ENCODE results near the gene LY6G5B. TPM values are rescaled to one million over a fixed set of nuclear protein-coding genes. Genes with fewer than 3 reads are reported as not detected.

The LY6G5B gene
- total RNA-seq, 6 donors from 2014 or later, result 6.7 to 22.0 (median 12.3) TPM

DNA sequence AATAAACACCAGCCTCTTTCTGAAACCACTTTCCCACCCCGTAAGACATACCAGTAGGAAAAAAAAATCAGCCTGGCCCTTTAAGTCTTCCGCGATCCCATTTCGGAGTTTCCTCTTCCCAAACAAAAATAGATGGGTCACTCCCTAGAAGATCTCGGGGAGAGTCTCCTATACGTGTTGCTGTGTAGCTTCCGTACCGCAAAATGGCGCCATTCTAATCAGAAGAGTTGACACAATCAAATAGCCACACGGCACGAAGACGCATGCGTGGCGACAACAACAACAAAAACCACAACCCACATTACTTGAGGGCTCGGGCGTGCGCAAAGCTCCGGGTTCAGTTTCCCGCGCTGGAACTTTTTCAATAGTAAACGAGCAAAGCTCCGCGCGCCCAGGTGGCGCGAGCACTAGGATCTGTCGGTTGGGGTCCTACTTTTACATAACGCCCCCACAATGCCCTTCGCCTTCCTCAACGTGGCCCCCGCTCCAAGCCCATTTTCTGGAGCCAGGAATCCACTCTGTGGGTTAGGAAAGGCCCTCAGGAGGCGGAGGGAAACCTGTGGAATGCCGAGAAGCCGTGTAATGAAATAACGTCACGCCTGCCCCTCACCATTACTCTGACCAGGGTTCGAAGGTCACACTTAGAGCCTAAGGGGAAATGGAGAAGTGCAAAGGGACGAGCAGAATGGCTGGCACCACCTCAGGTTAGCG lies 4.8 kb upstream of the LY6G5B start, which contains the start of gene GPANK1:
Gene GPANK1 (minus strand): TSS at position 208 of the 711 bp plus-strand sequence. CDS start 519 bp downstream, outside the sequence.
- TF ChIP-seq POLR2A (IDR thresholded peaks at IDR 0.05) (peak in 3 of 4 donors; percentile 49 to 66 (median 58)), EP300 (IDR thresholded peaks at IDR 0.05) (peak in 1 of 4 donors; percentile 50), POLR2AphosphoS5 (IDR thresholded peaks at IDR 0.05) (peak; percentile 75 to 85)
- TF ChIP-seq, protein P1, sequence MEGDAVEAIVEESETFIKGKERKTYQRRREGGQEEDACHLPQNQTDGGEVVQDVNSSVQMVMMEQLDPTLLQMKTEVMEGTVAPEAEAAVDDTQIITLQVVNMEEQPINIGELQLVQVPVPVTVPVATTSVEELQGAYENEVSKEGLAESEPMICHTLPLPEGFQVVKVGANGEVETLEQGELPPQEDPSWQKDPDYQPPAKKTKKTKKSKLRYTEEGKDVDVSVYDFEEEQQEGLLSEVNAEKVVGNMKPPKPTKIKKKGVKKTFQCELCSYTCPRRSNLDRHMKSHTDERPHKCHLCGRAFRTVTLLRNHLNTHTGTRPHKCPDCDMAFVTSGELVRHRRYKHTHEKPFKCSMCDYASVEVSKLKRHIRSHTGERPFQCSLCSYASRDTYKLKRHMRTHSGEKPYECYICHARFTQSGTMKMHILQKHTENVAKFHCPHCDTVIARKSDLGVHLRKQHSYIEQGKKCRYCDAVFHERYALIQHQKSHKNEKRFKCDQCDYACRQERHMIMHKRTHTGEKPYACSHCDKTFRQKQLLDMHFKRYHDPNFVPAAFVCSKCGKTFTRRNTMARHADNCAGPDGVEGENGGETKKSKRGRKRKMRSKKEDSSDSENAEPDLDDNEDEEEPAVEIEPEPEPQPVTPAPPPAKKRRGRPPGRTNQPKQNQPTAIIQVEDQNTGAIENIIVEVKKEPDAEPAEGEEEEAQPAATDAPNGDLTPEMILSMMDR (IDR thresholded peaks at IDR 0.05), result no peak
- Histone ChIP-seq H3K9me3 (no peaks in the 10 kb centered on the region), H3K4me1 (peaks cover 31 to 66% (median 45%) of the 10 kb centered on the region in 4 donors), H3K27me3 (no peaks in the 10 kb centered on the region), H3K36me3 (peaks cover 20 to 50% (median 36%) of the 10 kb centered on the region in 4 donors), H3K27ac (peak within 1 kb of the TSS; percentile 95 to 98 (median 97)), H3K4me3 (peak within 1 kb of the TSS; percentile 71 to 96 (median 84))
- peak; percentile 88 to 93 for DNase-seq
- 0 to 1% methylated on average over 31 to 39 of the region's 39 CpGs for WGBS, 2 donors
- peak; percentile 86 for ATAC-seq (ENCODE audit: low FRiP score in 2 of 2)

- H3K4me1 ChIP-seq, result peaks cover 30 to 67% (median 45%) of the 10 kb centered on the region in 4 donors
- TF ChIP-seq EP300 (IDR thresholded peaks at IDR 0.05) (no peak), POLR2AphosphoS5 (IDR thresholded peaks at IDR 0.05) (peak; percentile 75 to 83), POLR2A (IDR thresholded peaks at IDR 0.05) (peak in 3 of 4 donors; percentile 72 to 91 (median 86))
- TF ChIP-seq, protein P1 (IDR thresholded peaks at IDR 0.05), result no peak
Observed at GRCh38 chr6:31665501-31666336, 4.1 kb upstream of the LY6G5B start, which contains the start of gene CSNK2B. Gene CSNK2B (plus strand): TSS chr6:31666080. CDS start chr6:31666832, 752 bp downstream.

GRCh38 chr6:31666337-31666965 lies 3.3 kb upstream of the LY6G5B start:
- H3K36me3 ChIP-seq, result peaks cover 29 to 64% (median 51%) of the 10 kb centered on the region in 4 donors
- H3K9me3 ChIP-seq, result no peaks in the 10 kb centered on the region
- H3K27me3 ChIP-seq, result no peaks in the 10 kb centered on the region
- ATAC-seq (ENCODE audit: low FRiP score in 2 of 2), result no peak
- DNase-seq, result no peak
- peak overlapping the region; percentile 22 to 96 (median 84) for H3K4me3 ChIP-seq
- peak overlapping the region; percentile 95 to 98 (median 97) for H3K27ac ChIP-seq
- 2 to 5% methylated on average over 15 of the region's 15 CpGs for WGBS, 2 donors
- H3K4me1 ChIP-seq, result peaks cover 25 to 60% (median 38%) of the 10 kb centered on the region in 4 donors
- no peak for TF ChIP-seq EP300 (IDR thresholded peaks at IDR 0.05)
- TF ChIP-seq, protein P1 (IDR thresholded peaks at IDR 0.05), result no peak
- no peak for TF ChIP-seq POLR2AphosphoS5 (IDR thresholded peaks at IDR 0.05)
- no peak for TF ChIP-seq POLR2A (IDR thresholded peaks at IDR 0.05)

More at GRCh38 chr6:31665501-31666336, 4.1 kb upstream of the LY6G5B start, which contains the start of gene CSNK2B:
- Histone ChIP-seq H3K36me3 (peaks cover 26 to 58% (median 44%) of the 10 kb centered on the region in 4 donors), H3K9me3 (no peaks in the 10 kb centered on the region), H3K27me3 (no peaks in the 10 kb centered on the region), H3K27ac (peak within 1 kb of the TSS; percentile 95 to 98 (median 97)), H3K4me3 (peak within 1 kb of the TSS; percentile 71 to 96 (median 84))
- WGBS, 2 donors, result 0% methylated on average over 10 to 52 of the region's 63 CpGs
- ATAC-seq (ENCODE audit: low FRiP score in 2 of 2) (peak; percentile 96 to 97), DNase-seq (peak; percentile 98 to 100)

DNA sequence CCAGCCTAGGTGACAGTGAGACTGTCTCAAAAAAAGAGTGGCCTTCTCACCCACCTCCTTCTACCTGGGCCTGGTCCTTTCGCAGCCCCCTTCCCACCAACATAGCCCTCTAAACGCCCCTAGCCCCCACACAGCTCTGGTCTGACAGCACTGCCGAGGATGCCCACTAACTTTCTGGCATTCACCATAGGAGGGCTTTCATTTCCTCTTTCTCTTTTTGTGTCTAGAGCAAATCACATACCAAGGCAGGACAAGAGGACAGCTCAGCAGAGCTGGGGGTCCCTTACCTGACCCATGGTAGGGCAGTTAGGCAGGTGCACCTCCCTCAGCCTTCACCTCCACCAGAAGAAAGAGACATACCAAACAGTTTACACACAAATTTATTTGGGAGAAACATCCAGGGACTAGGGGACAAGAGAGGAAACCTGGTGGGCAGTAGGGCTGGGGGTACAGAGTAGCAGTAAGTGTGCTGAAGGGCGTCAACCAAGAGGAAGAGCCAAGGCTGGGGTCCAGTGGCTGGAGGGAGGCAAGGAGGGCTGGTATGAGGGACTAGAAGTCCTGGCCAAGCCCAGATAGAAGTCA lies 6.6 kb downstream of the LY6G5B start:
- TF ChIP-seq POLR2AphosphoS5 (IDR thresholded peaks at IDR 0.05), result no peak
- no peak for TF ChIP-seq POLR2A (IDR thresholded peaks at IDR 0.05)
- TF ChIP-seq, protein P1 (IDR thresholded peaks at IDR 0.05), result no peak
- no peak for TF ChIP-seq EP300 (IDR thresholded peaks at IDR 0.05)
- DNase-seq (no peak), ATAC-seq (ENCODE audit: low FRiP score in 2 of 2) (no peak)
- Histone ChIP-seq H3K4me3 (no peak overlapping the region), H3K36me3 (peaks cover 5 to 31% (median 22%) of the 10 kb centered on the region in 4 donors), H3K27me3 (no peaks in the 10 kb centered on the region), H3K9me3 (no peaks in the 10 kb centered on the region), H3K27ac (no peak overlapping the region), H3K4me1 (peaks cover 7 to 12% (median 11%) of the 10 kb centered on the region in 4 donors)
- 73 to 84% methylated on average over 4 of the region's 4 CpGs for WGBS, 2 donors

All from upper lobe of left lung (tissue), 6 donors.